MG63 (cell line): ENCODE data around the gene FASTK. TPM values are rescaled to one million over a fixed set of nuclear protein-coding genes. Genes with fewer than 3 reads are reported as not detected.

Source experiments
- DNase-seq: peaks from one replicate; pipeline ENCODE4 v3.0.0-alpha.2; 2020
- H3K27me3 ChIP-seq: fragments of 250-450 bp; sonication (Bioruptor Pico); 2 replicates; pipeline ENCODE4 v1.5.1; 2020; ENCODE audit warnings: mild to moderate bottlenecking, moderate library complexity
- H3K36me3 ChIP-seq: fragments of 250-450 bp; sonication (Bioruptor Pico); 2 replicates; pipeline ENCODE4 v1.5.1; 2020; ENCODE audit warnings: mild to moderate bottlenecking, moderate library complexity
- H3K4me3 ChIP-seq: fragments of 250-450 bp; sonication (Bioruptor Pico); 2 replicates; pipeline ENCODE4 v1.5.1; 2020; ENCODE audit warnings: mild to moderate bottlenecking, moderate library complexity
- H3K9me3 ChIP-seq: fragments of 250-450 bp; sonication (Bioruptor Pico); 2 replicates; pipeline ENCODE4 v1.5.1; 2020; ENCODE audit warnings: mild to moderate bottlenecking, moderate library complexity
- total RNA-seq: library from RNA; depleted of rRNA; stranded (reverse); fragments of >200 nt; shearing (Covaris generic); gene quantifications from 2 replicates; pipeline ENCODE4 v1.2.3, GENCODE V29; 2014; ENCODE audit warnings: low replicate concordance

FASTK gene
- total RNA-seq, 1 experiment from 2014 or later: 71.5 TPM

- no peak overlapping the region for H3K4me3 ChIP-seq
- no peaks in the 10 kb centered on the region for H3K9me3 ChIP-seq
- DNase-seq: no peak
These were observed 9.5 kb upstream of the FASTK start for GRCh38 chr7:151089893-151090730.

GRCh38 chr7:151088856-151089699 lies 8.5 kb upstream of the FASTK start:
- H3K9me3 ChIP-seq: no peaks in the 10 kb centered on the region
- peaks cover 8% of the 10 kb centered on the region for H3K36me3 ChIP-seq
- H3K4me3 ChIP-seq: peak overlapping the region; percentile 73
- H3K27me3 ChIP-seq: no peaks in the 10 kb centered on the region
- DNase-seq: peak; percentile 48

More at GRCh38 chr7:151089893-151090730, 9.5 kb upstream of the FASTK start:
- H3K36me3 ChIP-seq: peaks cover 8% of the 10 kb centered on the region
- no peaks in the 10 kb centered on the region for H3K27me3 ChIP-seq

GRCh38 chr7:151088019-151088855 lies 7.6 kb upstream of the FASTK start:
- H3K36me3 ChIP-seq: peaks cover 8% of the 10 kb centered on the region
- no peak for DNase-seq
- peak overlapping the region; percentile 73 for H3K4me3 ChIP-seq
- no peaks in the 10 kb centered on the region for H3K27me3 ChIP-seq
- H3K9me3 ChIP-seq: no peaks in the 10 kb centered on the region

- peak overlapping the region; percentile 73 for H3K4me3 ChIP-seq
- H3K27me3 ChIP-seq: no peaks in the 10 kb centered on the region
- DNase-seq: peak; percentile 43
- H3K9me3 ChIP-seq: no peaks in the 10 kb centered on the region
- peaks cover 8% of the 10 kb centered on the region for H3K36me3 ChIP-seq
These were observed 6.8 kb upstream of the FASTK start for GRCh38 chr7:151087245-151088018.

- H3K9me3 ChIP-seq: no peaks in the 10 kb centered on the region
- DNase-seq: peak; percentile 11
These were observed 6.2 kb upstream of the FASTK start for GRCh38 chr7:151086802-151087244.

GRCh38 chr7:151085691-151086620 lies 5.3 kb upstream of the FASTK start, which contains the start of gene AGAP3:
AGAP3 (plus strand) TSS chr7:151086475; CDS start chr7:151086742, 267 bp downstream.
- peak; percentile 87 for DNase-seq
- H3K27me3 ChIP-seq: no peaks in the 10 kb centered on the region
- H3K9me3 ChIP-seq: no peaks in the 10 kb centered on the region
- H3K36me3 ChIP-seq: peaks cover 9% of the 10 kb centered on the region
- peak within 1 kb of the TSS; percentile 73 for H3K4me3 ChIP-seq

More at GRCh38 chr7:151086802-151087244, 6.2 kb upstream of the FASTK start:
- peaks cover 9% of the 10 kb centered on the region for H3K36me3 ChIP-seq
- no peaks in the 10 kb centered on the region for H3K27me3 ChIP-seq
- H3K4me3 ChIP-seq: peak overlapping the region; percentile 73

- Histone ChIP-seq H3K27me3 (no peaks in the 10 kb centered on the region), H3K4me3 (peak overlapping the region; percentile 52), H3K36me3 (peaks cover 12% of the 10 kb centered on the region), H3K9me3 (no peaks in the 10 kb centered on the region)
- no peak for DNase-seq
These were observed 4.7 kb upstream of the FASTK start for GRCh38 chr7:151085329-151085690.

- no peak for DNase-seq
- Histone ChIP-seq H3K9me3 (no peaks in the 10 kb centered on the region), H3K36me3 (peaks cover 12% of the 10 kb centered on the region)
These were observed 3.2 kb upstream of the FASTK start for GRCh38 chr7:151083824-151084160.

GRCh38 chr7:151083071-151083823 lies 2.6 kb upstream of the FASTK start, which contains the start of gene TMUB1:
TMUB1 (minus strand) TSS chr7:151083493; CDS start chr7:151082563, 930 bp downstream.
- peak; percentile 70 for DNase-seq
- Histone ChIP-seq H3K27me3 (no peaks in the 10 kb centered on the region), H3K36me3 (peaks cover 11% of the 10 kb centered on the region), H3K9me3 (no peaks in the 10 kb centered on the region), H3K4me3 (peak within 1 kb of the TSS; percentile 89)

More at GRCh38 chr7:151083824-151084160, 3.2 kb upstream of the FASTK start:
- no peaks in the 10 kb centered on the region for H3K27me3 ChIP-seq
- peak overlapping the region; percentile 89 for H3K4me3 ChIP-seq

- peaks cover 11% of the 10 kb centered on the region for H3K36me3 ChIP-seq
- no peak for DNase-seq
- no peaks in the 10 kb centered on the region for H3K27me3 ChIP-seq
- no peaks in the 10 kb centered on the region for H3K9me3 ChIP-seq
- peak overlapping the region; percentile 89 for H3K4me3 ChIP-seq
These were observed 1.8 kb upstream of the FASTK start for GRCh38 chr7:151082141-151083070.

GRCh38 chr7:151081170-151082101 lies 827 bp upstream of the FASTK start:
- Histone ChIP-seq H3K4me3 (peak overlapping the region; percentile 89), H3K36me3 (peaks cover 11% of the 10 kb centered on the region), H3K27me3 (no peaks in the 10 kb centered on the region), H3K9me3 (no peaks in the 10 kb centered on the region)
- peak; percentile 53 for DNase-seq

- DNase-seq: no peak
- H3K27me3 ChIP-seq: no peaks in the 10 kb centered on the region
- peaks cover 11% of the 10 kb centered on the region for H3K36me3 ChIP-seq
- H3K4me3 ChIP-seq: peak overlapping the region; percentile 89
- H3K9me3 ChIP-seq: no peaks in the 10 kb centered on the region
These were observed 515 bp downstream of the FASTK start for GRCh38 chr7:151080067-151080521.
